ENCODE measurements around the gene RASGRP3. TPM values are rescaled to one million over a fixed set of nuclear protein-coding genes. Genes with fewer than 3 reads are reported as not detected.

RASGRP3 gene
- polyA plus RNA-seq, 2 of the 4 experiments (the other 2 are of a cell fraction), result 1.5 to 1.7 TPM

DNA sequence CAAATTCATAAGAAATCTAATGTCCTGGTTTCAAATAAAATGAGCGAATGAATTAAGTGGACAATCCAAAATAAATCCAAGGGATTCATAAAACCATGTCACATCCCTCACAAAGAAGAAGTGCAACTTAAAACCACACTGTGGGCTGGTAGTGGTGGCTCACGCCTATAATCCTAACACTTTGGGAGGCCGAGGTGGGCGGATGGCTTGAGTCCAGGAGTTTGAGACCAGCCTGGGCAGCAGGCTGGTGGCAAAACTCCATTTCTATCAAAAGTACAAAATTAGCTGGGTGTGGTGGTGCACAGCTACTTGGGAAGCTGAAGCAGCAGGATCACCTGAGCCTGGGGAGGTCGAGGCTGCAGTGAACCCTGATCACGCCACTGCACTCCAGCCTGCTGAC lies 97.2 kb downstream of the RASGRP3 start (continued):
- TF ChIP-seq, protein P1, sequence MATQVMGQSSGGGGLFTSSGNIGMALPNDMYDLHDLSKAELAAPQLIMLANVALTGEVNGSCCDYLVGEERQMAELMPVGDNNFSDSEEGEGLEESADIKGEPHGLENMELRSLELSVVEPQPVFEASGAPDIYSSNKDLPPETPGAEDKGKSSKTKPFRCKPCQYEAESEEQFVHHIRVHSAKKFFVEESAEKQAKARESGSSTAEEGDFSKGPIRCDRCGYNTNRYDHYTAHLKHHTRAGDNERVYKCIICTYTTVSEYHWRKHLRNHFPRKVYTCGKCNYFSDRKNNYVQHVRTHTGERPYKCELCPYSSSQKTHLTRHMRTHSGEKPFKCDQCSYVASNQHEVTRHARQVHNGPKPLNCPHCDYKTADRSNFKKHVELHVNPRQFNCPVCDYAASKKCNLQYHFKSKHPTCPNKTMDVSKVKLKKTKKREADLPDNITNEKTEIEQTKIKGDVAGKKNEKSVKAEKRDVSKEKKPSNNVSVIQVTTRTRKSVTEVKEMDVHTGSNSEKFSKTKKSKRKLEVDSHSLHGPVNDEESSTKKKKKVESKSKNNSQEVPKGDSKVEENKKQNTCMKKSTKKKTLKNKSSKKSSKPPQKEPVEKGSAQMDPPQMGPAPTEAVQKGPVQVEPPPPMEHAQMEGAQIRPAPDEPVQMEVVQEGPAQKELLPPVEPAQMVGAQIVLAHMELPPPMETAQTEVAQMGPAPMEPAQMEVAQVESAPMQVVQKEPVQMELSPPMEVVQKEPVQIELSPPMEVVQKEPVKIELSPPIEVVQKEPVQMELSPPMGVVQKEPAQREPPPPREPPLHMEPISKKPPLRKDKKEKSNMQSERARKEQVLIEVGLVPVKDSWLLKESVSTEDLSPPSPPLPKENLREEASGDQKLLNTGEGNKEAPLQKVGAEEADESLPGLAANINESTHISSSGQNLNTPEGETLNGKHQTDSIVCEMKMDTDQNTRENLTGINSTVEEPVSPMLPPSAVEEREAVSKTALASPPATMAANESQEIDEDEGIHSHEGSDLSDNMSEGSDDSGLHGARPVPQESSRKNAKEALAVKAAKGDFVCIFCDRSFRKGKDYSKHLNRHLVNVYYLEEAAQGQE (IDR thresholded peaks at IDR 0.05), result no peak
- TF ChIP-seq, protein P2, sequence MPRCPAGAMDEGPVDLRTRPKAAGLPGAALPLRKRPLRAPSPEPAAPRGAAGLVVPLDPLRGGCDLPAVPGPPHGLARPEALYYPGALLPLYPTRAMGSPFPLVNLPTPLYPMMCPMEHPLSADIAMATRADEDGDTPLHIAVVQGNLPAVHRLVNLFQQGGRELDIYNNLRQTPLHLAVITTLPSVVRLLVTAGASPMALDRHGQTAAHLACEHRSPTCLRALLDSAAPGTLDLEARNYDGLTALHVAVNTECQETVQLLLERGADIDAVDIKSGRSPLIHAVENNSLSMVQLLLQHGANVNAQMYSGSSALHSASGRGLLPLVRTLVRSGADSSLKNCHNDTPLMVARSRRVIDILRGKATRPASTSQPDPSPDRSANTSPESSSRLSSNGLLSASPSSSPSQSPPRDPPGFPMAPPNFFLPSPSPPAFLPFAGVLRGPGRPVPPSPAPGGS (IDR thresholded peaks at IDR 0.05), result no peak

DNA sequence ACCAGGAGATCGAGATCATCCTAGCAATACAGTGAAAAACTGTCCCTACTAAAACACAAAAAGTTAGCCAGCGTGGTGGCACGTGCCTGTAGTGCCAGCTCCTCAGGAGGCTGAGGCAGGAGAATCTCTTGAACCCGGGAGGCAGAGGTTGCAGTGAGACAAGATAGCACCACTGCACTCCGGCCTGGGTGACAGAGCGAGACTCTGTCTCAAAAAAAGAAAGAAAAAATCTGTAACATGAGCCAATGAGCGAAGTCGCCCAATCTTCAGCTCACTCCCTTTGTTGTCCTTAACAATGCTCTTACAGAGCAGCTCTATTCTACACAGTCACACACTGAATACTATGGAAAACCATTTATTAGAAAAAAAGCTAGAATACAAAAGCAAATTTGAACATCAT lies 100.6 kb downstream of the RASGRP3 start:
- ATAC-seq, result peak in 1 of 2 experiments; percentile 40; a peak in 2 of 6 replicates
- FAIRE-seq, result no peak
- H3K4me2 ChIP-seq, result no peak overlapping the region
- no peaks in the 10 kb centered on the region for H3K9me3 ChIP-seq
- H3K27ac ChIP-seq, result no peak overlapping the region
- H3K4me1 ChIP-seq, result 0 out of 3 replicates have a peak, but pooled peaks cover 3% of the 10 kb centered on the region
- DNase-seq (ENCODE audit: low read depth in 1 of 2, low spot score in 1 of 2), result no peak
- POLR2A ChIA-PET, result no interaction called here
- TF ChIP-seq MAFK (IDR thresholded peaks at IDR 0.05; ENCODE audit: partially characterized antibody), result no peak
- TF ChIP-seq RFX5 (IDR thresholded peaks at IDR 0.05), result no peak
- TF ChIP-seq FOXS1 (CRISPR knock-in tag; IDR thresholded peaks at IDR 0.05), result no peak
- TF ChIP-seq USF2 (IDR thresholded peaks at IDR 0.05), result no peak
- TF ChIP-seq, protein P3, sequence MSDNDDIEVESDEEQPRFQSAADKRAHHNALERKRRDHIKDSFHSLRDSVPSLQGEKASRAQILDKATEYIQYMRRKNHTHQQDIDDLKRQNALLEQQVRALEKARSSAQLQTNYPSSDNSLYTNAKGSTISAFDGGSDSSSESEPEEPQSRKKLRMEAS (IDR thresholded peaks at IDR 0.05), result no peak
- no peak for TF ChIP-seq ZNF302 (CRISPR knock-in tag; IDR thresholded peaks at IDR 0.05)
- no peak for TF ChIP-seq NFE2L2 (conservative IDR thresholded peaks at IDR 0.05; ENCODE audit: low read length)
- TF ChIP-seq MYC (IDR thresholded peaks at IDR 0.05; ENCODE audit: borderline replicate concordance, low read length), result no peak
- TF ChIP-seq, protein P2 (IDR thresholded peaks at IDR 0.05), result no peak
- CTCF ChIA-PET, result interaction anchor here (0.6 to 2.1 kb wide), 6 partner anchors 13 to 543 kb away, joined by 3 to 8 read pairs (median 4); no protein-coding TSS in a partner anchor
- no peak overlapping the region for H3K4me3 ChIP-seq
- 94% methylated on average over 8 of the region's 8 CpGs for WGBS (ENCODE audit: missing lambda C conversion rate)

- POLR2A ChIA-PET, result no interaction called here
- Histone ChIP-seq H3K27ac (no peak overlapping the region), H3K4me1 (0 out of 3 replicates have a peak, but pooled peaks cover 3% of the 10 kb centered on the region), H3K4me2 (no peak overlapping the region), H3K4me3 (no peak overlapping the region), H3K9me3 (no peaks in the 10 kb centered on the region)
- 68% methylated on average over 2 of the region's 2 CpGs for WGBS (ENCODE audit: missing lambda C conversion rate)
- no peak for ATAC-seq
- no peak for DNase-seq (ENCODE audit: low read depth in 1 of 2, low spot score in 1 of 2)
- FAIRE-seq, result no peak
- TF ChIP-seq FOXS1 (CRISPR knock-in tag; IDR thresholded peaks at IDR 0.05), result no peak
- TF ChIP-seq CBX2 (IDR thresholded peaks at IDR 0.05; ENCODE audit: borderline replicate concordance, low read depth), result no peak
- no peak for TF ChIP-seq GATA3 (IDR thresholded peaks at IDR 0.05; ENCODE audit: borderline replicate concordance)
- TF ChIP-seq ZNF302 (CRISPR knock-in tag; IDR thresholded peaks at IDR 0.05), result no peak
- TF ChIP-seq, protein P1 (IDR thresholded peaks at IDR 0.05), result no peak
- CTCF ChIA-PET, result interaction anchor here (1.1 to 2.1 kb wide), 4 partner anchors 14 to 544 kb away, joined by 4 to 8 read pairs (median 5); no protein-coding TSS in a partner anchor
Measured at GRCh38 chr2:33577668-33578067, 101.2 kb downstream of the RASGRP3 start.
